Lung microvascular endothelial cell (primary cell): Measurements from ENCODE around the gene POLD4. TPM values are rescaled to one million over a fixed set of nuclear protein-coding genes. Genes with fewer than 3 reads are reported as not detected.
"Not testable (repeated sequence)": the region's sequence is repeated elsewhere in the genome, so short reads cannot be mapped to it uniquely, and the experiment has no call there.

Experiments
- DNase-seq, 2 donors: peaks; one replicate each; pipeline versions ENCODE4 v3.0.0 to v3.0.0-alpha.2; 2010; ENCODE audit warnings: low read depth in 2 of 2
- total RNA-seq: library from RNA; depleted of rRNA; stranded (reverse); fragments of >200 nt; gene quantifications from 2 replicates; pipeline ENCODE4 v1.2.1, GENCODE V29; 2014

POLD4 gene
- total RNA-seq, 1 donor from 2014 or later, result 33.5 TPM

- peak; percentile 79 to 96 for DNase-seq
Measured at GRCh38 chr11:67354075-67355022, 1.0 kb upstream of the POLD4 start.

GRCh38 chr11:67352546-67353316, 615 bp downstream of the POLD4 start:
- no peak for DNase-seq

GRCh38 chr11:67351275-67352005, 1.9 kb downstream of the POLD4 start:
- peak; percentile 62 to 82 for DNase-seq

GRCh38 chr11:67349928-67350465, 3.3 kb downstream of the POLD4 start:
- DNase-seq, result no peak

GRCh38 chr11:67349457-67349856, 3.9 kb downstream of the POLD4 start:
- DNase-seq, result no peak

DNA sequence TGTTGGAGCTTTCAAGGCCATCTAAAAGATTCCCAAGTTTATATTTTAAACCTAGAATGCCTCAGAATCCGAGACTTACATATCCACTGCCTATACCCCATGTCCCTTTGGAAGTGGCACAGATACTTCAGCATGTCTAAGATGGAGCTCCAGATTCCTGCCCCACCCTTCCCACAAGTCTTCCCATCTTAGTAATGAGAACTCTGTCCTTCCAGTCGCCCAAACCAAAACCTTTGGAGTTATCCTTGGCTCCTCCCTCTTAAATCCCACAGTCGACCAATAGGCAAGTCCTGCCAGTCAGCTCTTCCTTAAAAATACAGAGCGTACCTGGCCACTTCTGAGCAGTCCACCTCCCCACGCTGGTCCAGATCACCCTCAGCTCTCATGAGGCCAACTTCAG, 4.3 kb downstream of the POLD4 start:
- DNase-seq, result no peak

GRCh38 chr11:67347964-67348749, 5.2 kb downstream of the POLD4 start:
- no peak for DNase-seq

DNA sequence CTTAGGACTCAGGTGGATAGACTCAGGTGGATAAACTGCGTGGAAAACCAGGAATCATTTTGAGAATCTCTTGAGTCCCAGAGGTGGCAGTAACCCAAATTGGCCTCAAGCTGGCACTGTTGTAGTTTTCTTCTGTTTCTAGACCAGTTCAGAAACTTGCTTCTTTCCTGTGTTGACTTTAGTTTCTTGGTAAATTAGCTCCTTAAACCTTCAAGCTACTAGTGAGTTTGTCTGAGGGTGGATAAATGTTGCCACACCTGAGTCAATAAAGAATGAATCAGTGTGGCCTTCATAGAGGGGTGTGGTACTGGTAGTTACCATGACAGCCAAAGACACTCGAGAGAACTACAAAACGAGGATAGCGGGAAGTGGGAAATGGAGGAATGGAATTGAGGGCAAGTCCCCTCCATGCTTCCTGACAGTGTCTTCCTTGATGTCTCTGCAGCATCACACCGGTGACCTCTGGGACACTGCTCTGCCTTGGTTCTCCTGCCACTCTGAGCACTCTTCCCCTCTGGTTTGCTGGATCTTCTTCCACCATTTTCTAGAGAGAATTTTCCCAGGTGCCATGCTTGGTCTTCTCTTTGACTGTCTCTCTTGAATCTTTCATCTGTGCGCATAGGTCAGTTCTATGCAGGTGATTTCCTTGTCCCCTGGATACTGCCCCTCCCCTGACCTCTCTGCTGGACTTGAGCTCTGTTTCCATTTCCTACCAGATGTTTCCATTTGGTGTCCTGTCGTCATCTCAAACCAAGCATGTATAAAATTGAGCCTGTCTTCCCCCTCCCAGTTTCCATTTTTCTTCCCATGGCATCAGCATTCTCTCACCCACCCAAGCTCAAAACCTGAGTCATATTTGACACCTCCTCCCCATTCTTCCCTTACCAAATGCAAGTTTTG, 7.2 kb downstream of the POLD4 start:
- DNase-seq, result peak; percentile 42 to 65

DNA sequence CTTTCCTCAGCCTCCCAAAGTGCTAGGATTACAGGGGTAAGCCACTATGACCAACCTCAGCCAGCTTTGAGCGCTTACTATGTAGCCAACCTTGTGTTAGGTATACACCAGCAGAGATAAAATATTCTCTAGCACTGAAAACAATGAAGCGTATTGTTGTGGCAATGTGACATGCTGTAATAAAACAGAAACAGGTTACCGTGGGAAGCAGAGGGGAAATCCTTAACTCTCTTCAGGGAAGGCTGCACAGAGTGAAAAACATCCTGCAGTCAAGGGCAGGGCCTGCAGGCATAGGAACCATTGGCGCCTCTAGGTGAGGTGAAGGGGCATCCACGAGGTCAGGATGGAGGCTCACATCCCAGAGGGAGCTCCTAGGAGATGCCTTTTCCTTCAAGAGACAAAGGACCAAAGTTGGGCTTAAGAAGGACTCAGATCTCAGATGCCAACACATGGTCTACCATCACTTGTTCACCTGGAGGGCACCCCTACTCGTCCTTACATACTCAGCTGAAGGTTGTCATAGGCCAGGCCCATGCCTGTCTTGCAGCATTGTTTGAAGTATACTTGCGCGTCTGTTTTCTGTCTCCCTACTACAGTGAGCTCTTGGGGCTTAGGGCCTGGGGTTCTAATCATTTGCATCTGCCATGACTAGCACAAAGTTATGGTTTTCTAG, 8.0 kb downstream of the POLD4 start:
- DNase-seq, result peak in 1 of 2 donors; percentile 82

- no peak for DNase-seq
Measured at GRCh38 chr11:67344264-67344663, 9.1 kb downstream of the POLD4 start.

DNA sequence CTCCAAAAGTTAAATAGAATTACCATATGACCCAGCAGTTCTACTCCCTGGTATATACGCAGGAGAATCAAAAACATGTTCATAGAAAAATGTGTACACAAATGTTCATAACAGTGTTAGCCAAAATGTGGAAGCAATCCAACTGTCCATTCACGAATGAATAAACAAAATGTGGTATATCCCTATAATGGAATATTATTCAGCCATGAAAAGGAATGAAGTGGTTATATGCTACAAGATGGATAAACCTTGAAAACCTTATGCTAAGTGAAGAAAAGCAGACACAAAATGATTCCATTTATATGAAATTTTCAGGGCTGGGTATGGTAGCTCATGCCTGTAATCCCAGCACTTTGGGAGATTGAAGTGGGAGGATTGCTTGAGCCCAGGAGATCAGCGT, 16.1 kb downstream of the POLD4 start:
- no peak for DNase-seq

GRCh38 chr11:67332081-67332691, 21.2 kb downstream of the POLD4 start:
- DNase-seq, result no peak

GRCh38 chr11:67323526-67323925, 29.8 kb downstream of the POLD4 start:
- DNase-seq, result no peak

- DNase-seq, result no peak
Measured at GRCh38 chr11:67322049-67322448, 31.3 kb downstream of the POLD4 start.

GRCh38 chr11:67321313-67321871, 32.0 kb downstream of the POLD4 start:
- DNase-seq, result no peak

- DNase-seq, result no peak
Measured at GRCh38 chr11:67320691-67321090, 32.7 kb downstream of the POLD4 start.

DNA sequence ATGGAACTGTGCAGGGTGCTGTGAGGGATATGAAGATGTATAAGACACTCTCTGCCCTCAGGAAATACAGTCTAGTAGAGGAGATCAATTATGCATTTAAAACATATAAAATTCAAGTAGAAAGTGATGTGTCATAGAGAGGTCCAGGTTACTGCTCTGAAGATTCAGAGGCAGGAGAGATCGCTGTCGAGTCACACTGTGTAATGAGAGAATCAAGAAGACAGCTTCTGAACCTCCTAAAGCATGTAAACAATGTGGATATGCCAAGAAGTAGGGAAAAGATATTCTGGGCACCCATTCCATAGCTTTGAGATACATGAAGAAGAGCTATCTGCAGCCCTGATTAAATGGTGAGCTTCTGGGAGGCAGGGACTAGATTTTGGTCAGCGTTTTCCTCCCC, 33.3 kb downstream of the POLD4 start:
- no peak for DNase-seq

GRCh38 chr11:67318876-67319275, 34.5 kb downstream of the POLD4 start:
- not testable (repeated sequence) for DNase-seq
